HL-60/S4 treated with retinoic acid at 250 ng/mL for 4 days and 3 days (cell line): ENCODE results near the gene ACTR6.
"Not testable (repeated sequence)": the region's sequence is repeated elsewhere in the genome, so short reads cannot be mapped to it uniquely, and the experiment has no call there.

Source experiments
- in situ Hi-C: fragments of 300-500 bp; cut with MboI; formaldehyde crosslinking; loops from 2 replicates; pipeline ENCODE4 v1.7.0; 2022; ENCODE audit warnings: low sequenced_read_pairs

The ACTR6 gene

DNA sequence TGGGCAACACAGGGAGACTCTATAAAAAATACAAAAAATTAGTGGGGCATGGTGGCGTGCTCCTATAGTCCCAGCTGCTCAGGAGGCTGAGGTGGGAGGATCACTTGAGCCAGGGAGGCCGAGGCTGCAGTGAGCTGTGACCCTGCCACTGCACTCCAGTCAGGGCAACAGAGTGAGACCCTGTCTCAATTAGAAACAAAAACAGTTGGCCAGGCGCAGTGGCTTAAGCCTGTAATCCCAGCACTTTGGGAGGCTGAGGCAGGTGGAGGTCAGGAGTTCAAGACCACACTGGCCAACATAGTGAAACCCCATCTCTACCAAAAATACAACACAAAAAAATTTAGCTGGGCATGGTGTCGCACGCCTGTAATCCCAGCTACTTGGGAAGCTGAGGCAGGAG lies 64.5 kb downstream of the ACTR6 start:
- in situ Hi-C loops: not testable (repeated sequence)

DNA sequence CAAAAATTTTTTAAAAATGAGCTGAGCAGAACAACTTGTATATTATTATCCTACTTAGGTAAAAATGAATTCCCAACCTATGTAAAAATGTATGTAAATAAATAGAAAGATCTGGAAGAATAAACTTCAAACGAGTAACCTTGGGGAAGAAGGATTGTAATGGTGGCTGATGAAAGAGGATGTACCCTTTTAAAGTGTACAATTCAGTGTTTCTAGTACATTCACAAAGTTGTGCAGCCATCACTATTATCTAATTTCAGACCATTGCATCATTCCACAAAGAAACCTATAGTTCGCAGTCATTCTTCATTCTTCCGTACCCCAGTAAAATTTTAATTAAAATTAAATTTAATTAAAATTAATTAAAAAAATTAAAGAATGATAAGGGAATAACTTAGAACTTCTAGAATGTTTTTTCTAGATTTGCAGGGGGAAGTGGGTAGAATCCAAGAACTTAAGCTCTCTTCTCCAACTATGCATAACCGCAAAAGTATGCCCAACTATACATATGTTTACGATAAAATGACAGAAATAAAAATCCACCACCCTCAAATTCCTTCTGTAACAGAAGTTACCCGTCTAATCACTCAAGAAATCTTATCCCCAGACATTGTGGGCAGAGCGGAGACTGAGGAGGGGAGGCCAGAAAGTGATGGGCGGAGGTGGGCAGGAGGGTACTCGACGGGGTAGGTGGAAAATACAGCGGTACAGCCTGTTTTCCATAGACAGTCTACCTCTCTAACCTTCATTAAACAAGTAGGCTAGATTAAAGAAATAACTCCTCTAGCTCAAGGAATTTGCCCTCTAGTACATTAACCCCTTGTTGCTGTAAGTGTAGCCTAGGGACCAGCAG lies 65.3 kb downstream of the ACTR6 start:
- in situ Hi-C loops: no loop called here

DNA sequence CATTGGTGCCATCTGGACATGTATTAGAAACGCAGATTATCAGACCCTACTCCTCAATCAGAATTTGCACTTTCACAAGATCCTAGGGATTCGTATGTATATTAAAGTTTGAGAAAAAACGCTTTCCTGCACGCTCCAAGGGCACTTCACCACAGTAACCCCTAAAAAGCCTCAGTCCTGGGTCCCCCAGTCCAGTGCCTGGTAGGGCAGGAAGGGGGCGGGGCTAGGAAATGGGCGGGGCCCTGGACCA lies 65.9 kb downstream of the ACTR6 start:
- in situ Hi-C loops: no loop called here

DNA sequence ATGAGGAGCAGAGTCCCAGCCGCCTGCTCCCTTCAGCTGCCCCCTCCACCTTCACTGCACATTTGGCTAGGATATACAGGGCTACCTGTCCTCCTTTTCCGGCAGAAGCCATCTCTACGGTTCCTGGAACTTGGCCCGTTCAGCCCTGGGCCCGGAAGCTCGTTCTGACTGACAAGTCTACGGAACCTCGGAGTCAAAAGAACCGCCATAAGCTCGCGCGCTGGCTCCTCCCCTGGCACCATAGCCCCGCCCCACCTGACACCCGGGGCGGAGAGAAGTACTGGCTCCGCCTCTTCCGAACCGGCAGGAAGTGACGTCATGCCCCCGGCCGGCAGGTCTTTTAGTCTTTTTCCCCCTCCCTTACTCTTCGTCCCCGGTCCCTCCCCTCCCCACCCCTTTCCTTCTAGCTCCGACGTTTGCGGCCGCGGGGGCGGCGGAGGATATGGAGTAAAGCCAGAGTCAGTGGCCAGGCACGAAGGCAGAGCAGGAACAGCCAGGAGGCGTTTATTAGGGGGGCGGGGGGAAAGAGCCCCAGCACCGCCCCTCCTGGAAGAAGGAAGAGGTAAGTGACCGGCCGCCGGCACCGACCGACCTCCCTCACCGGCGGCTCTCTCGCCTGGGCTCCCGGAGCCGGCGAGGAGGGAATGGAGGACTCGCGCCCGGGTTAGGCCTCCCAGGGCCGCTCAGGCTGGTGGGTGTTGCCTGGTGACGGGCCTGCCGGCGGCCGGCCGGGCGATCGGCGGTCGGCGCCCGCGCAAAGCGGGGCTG lies 66.4 kb downstream of the ACTR6 start, which contains the start of the genes DEPDC4 and SCYL2:
TSS of gene DEPDC4 (minus strand) at position 245 of the 768 bp plus-strand sequence. CDS start at position 242, 3 bp downstream.
TSS of gene SCYL2 (plus strand) at position 343 of the 768 bp plus-strand sequence. CDS start 15,794 bp downstream, outside the sequence.
- in situ Hi-C loops: no loop called here

DNA sequence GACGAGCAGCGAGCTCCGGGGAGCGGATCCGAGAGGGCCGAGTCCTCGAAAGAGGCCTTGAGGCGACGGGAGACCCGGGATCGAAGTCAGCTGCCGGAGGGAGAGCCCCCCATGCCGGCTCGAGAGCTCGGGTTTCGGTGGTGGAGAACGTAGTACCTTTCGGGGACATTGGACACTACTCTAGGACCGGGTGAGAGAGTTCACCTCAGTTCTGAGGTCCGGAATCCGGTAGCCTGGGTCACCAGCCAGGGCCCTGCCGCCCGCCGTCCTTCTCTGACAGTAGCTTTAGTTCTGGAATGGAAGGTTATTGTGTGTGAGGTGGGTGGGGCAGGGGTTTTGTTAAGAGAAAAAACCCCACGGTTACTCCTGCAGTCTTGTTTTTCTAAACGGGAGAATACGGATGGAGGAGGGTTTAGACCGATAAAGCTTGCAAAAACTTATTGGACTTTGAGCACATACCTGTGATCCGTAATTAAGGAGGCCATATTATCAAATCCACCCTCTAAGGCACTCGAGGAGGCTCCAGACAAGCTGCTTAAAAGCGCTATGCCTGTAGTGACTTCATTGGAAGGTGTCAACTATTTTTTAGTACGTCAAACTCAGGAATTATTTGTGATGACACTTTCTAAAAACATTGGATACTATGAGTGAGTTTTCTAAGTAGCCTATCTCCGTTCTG lies 67.1 kb downstream of the ACTR6 start:
- in situ Hi-C loops: no loop called here

DNA sequence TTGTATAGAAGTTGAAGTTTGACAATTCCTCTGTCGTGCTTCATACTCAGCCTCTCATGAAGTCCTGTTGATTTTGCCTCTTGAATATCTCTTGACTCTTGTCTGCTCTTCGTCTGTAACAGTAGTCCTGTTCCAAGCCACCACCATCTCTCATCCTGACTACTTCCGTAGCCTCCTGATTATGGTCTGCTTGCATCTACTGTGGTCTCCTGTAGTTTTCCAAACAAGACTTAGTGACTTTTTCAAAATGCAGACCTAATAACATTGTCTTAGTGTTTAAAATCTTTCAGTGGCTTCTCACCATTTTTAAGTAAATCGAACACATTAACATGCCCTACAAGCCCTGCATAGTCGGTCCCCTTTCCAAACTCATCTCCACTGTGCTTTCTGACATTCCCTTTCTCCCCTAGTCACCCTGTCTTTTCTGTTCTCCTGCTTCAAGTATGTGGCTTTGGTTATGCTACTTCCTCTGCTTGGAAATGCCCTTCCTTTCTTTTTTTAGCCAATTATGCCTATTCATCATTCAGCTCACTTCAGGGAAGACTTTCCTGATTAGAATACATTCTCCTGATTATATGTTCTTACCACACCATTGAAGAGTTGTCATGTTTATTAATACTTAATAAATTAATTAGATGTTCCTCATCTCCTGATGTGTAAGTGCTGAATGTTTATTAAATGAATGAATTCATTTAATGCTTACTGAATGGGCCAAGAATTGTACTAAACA lies 68.4 kb downstream of the ACTR6 start:
- in situ Hi-C loops: no loop called here

DNA sequence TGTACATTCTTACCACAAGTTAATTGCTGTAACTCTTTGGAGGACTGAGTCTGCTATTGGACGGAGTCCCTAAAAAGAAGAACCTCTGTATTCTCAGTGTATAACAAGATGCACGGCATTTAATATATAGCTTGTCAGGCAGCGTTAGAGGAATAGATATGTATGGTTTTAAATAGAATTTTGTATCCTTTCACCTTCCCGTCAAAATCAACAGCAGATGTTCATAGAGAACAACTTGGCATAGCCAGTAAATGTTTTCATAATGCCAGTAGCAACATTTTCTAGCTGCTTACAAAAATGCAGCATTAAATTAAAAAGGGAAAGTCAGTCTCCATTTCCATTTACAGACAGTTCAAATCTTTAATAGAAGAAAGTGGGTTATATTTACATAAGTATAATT lies 73.2 kb downstream of the ACTR6 start:
- in situ Hi-C loops: no loop called here
